ENCODE data around the gene OGFOD3. TPM values are rescaled to one million over a fixed set of nuclear protein-coding genes. Genes with fewer than 3 reads are reported as not detected.

The OGFOD3 gene
- total RNA-seq, 1 donor from 2014 or later, result 35.6 TPM

DNA sequence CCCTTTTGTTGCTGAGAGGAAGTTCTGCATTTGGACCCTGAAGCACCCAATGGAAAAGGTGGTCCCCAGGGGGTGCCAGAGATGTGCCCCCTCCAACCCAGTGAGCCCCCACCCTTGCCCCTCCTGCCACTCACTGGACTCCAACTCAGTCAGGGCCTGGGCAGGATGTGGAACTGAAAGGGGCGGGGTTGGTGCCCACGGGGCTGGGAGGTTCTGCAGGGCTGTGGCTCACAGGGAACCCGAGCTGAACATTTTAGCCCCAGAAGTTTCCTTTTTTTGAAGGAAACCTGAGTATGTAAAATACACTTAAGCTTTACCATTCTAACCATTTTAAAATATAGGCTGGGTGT lies 15.8 kb upstream of the OGFOD3 start:
- TF ChIP-seq, protein P1, sequence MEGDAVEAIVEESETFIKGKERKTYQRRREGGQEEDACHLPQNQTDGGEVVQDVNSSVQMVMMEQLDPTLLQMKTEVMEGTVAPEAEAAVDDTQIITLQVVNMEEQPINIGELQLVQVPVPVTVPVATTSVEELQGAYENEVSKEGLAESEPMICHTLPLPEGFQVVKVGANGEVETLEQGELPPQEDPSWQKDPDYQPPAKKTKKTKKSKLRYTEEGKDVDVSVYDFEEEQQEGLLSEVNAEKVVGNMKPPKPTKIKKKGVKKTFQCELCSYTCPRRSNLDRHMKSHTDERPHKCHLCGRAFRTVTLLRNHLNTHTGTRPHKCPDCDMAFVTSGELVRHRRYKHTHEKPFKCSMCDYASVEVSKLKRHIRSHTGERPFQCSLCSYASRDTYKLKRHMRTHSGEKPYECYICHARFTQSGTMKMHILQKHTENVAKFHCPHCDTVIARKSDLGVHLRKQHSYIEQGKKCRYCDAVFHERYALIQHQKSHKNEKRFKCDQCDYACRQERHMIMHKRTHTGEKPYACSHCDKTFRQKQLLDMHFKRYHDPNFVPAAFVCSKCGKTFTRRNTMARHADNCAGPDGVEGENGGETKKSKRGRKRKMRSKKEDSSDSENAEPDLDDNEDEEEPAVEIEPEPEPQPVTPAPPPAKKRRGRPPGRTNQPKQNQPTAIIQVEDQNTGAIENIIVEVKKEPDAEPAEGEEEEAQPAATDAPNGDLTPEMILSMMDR (conservative IDR thresholded peaks at IDR 0.05), result no peak
- Mint-ChIP-seq H3K27me3 (ENCODE audit: low read depth) (no peaks in the 10 kb centered on the region), H3K9me3 (no peaks in the 10 kb centered on the region), H3K36me3 (ENCODE audit: low read depth) (no peaks in the 10 kb centered on the region), H3K4me1 (no peaks in the 10 kb centered on the region), H3K27ac (ENCODE audit: unreplicated experiment) (no peak overlapping the region), H3K4me3 (no peak overlapping the region)
- no peak for DNase-seq (ENCODE audit: low read depth, low spot score)

DNA sequence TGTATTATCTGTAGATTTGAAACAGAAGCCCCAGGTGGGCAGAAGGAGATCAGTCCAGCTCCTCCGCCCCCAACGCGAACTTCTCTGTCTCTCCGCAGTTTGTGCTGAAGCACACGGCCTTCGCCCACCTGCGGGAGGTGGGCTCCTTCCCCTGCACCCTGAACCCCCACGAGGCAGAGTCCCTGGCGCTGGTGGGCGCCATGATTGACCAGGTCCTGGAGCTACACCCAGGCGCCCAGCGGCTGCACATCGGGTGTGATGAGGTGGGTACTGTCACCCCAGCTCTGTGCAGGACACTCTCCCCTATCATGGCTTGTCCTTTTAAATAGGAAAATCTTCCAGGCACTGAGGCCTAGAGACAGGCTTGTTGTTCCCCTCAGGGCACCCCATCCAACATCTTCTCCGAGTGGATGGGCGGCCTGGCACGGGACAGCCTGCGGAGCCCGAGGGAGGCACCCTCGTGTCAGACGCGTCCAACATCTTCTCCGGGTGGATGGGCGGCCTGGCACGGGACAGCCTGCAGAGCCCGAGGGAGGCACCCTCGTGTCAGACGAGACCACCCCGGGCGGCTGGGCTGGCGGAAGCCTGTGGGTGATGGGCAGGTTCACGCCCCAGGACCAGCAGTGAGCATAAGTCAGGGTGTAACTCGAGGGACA lies 15.3 kb upstream of the OGFOD3 start:
- Mint-ChIP-seq H3K4me3 (no peak overlapping the region), H3K4me1 (no peaks in the 10 kb centered on the region), H3K36me3 (ENCODE audit: low read depth) (no peaks in the 10 kb centered on the region), H3K9me3 (no peaks in the 10 kb centered on the region), H3K27me3 (ENCODE audit: low read depth) (no peaks in the 10 kb centered on the region), H3K27ac (ENCODE audit: unreplicated experiment) (no peak overlapping the region)
- DNase-seq (ENCODE audit: low read depth, low spot score), result no peak
- TF ChIP-seq, protein P1 (conservative IDR thresholded peaks at IDR 0.05), result no peak

DNA sequence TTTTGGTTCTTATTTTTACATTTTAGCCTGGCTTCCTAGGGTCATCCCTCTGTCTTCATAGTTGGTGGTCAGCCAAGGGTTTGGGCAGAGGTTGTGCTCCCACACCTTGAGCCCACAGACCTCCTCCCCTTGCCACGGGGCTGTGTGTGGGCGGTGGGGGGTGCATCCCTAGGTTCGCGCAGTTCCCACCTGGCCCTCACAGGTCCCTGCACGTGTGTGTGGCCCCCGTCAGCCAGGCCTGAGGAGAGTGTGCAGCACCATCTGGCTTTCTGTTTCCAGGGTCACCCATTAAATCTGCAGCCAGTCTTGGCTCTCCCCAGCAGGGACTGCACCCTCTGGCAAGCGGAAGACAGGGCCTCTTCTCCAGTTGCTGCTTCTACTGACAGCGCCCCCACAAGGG lies 13.6 kb upstream of the OGFOD3 start:
- DNase-seq (ENCODE audit: low read depth, low spot score), result no peak
- TF ChIP-seq, protein P1 (conservative IDR thresholded peaks at IDR 0.05), result no peak
- peaks cover 3% of the 10 kb centered on the region for H3K9me3 Mint-ChIP-seq
- no peak overlapping the region for H3K4me3 Mint-ChIP-seq
- no peaks in the 10 kb centered on the region for H3K4me1 Mint-ChIP-seq
- peaks cover 4% of the 10 kb centered on the region for H3K36me3 Mint-ChIP-seq (ENCODE audit: low read depth)
- H3K27me3 Mint-ChIP-seq (ENCODE audit: low read depth), result no peaks in the 10 kb centered on the region
- H3K27ac Mint-ChIP-seq (ENCODE audit: unreplicated experiment), result no peak overlapping the region

DNA sequence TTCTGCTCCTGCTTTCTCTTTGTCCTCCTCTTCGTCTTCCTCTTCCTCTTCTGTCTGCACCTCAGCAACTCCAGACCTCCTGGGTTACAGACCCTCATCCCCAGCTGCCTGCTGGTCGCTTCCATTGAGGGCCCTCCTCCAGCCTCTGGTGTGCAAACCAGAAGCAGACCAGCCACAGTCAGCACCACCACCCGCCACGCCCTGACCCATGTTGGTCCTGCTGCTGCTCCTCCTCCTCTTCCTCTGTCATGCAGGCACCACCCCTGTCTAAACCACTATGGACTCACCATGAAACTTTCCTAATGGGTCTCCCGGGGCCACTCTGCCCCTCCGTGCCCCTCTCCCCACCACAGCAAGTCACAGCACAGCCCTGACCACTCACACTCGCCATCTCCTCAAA lies 11.4 kb upstream of the OGFOD3 start:
- Mint-ChIP-seq H3K4me1 (no peaks in the 10 kb centered on the region), H3K9me3 (peaks cover 3% of the 10 kb centered on the region), H3K27me3 (ENCODE audit: low read depth) (no peaks in the 10 kb centered on the region), H3K36me3 (ENCODE audit: low read depth) (peaks cover 4% of the 10 kb centered on the region), H3K4me3 (no peak overlapping the region), H3K27ac (ENCODE audit: unreplicated experiment) (peak overlapping the region; percentile 81)
- no peak for DNase-seq (ENCODE audit: low read depth, low spot score)
- TF ChIP-seq, protein P1 (conservative IDR thresholded peaks at IDR 0.05), result no peak

DNA sequence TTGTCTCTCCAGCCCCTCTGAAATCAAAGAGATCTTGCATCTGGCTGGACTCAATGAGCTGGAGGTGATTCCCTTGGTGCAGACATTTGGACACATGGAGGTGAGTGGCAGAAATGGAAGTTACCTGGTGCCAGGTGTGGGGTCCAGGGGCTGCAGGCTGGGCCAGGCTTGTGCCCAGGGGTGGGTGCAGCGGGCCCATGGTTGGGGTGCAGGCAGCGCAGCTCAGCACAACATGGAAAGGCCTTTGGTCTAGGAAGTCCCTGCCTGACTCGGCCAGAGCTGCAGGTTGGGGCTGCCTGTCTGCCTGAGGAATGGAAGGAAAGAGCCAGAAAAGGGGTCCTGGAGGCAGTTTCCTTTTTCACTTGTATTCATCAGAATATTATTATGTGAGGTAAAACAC lies 10.2 kb upstream of the OGFOD3 start:
- Mint-ChIP-seq H3K36me3 (ENCODE audit: low read depth) (peaks cover 4% of the 10 kb centered on the region), H3K9me3 (peaks cover 3% of the 10 kb centered on the region), H3K27me3 (ENCODE audit: low read depth) (no peaks in the 10 kb centered on the region), H3K4me1 (peaks cover 4% of the 10 kb centered on the region), H3K27ac (ENCODE audit: unreplicated experiment) (no peak overlapping the region), H3K4me3 (no peak overlapping the region)
- TF ChIP-seq, protein P1 (conservative IDR thresholded peaks at IDR 0.05), result no peak
- DNase-seq (ENCODE audit: low read depth, low spot score), result no peak

DNA sequence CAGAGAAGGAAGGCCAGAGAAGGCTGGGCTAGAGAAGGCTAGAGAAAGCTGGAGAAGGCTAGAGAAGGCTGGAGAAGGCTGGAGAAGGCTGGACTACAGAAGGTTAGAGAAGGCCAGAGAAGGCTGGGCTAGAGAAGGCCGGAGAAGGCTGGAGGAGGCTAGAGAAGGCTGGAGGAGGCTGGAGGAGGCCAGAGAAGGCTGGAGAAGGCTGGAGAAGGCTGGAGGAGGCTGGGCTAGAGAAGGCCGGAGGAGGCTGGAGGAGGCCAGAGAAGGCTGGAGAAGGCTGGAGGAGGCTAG lies 6.4 kb upstream of the OGFOD3 start:
- peak overlapping the region; percentile 14 for H3K4me3 Mint-ChIP-seq
- H3K27ac Mint-ChIP-seq (ENCODE audit: unreplicated experiment), result no peak overlapping the region
- peaks cover 28% of the 10 kb centered on the region for H3K36me3 Mint-ChIP-seq (ENCODE audit: low read depth)
- no peaks in the 10 kb centered on the region for H3K27me3 Mint-ChIP-seq (ENCODE audit: low read depth)
- TF ChIP-seq, protein P1 (conservative IDR thresholded peaks at IDR 0.05), result no peak
- H3K4me1 Mint-ChIP-seq, result peaks cover 4% of the 10 kb centered on the region
- no peak for DNase-seq (ENCODE audit: low read depth, low spot score)
- peaks cover 6% of the 10 kb centered on the region for H3K9me3 Mint-ChIP-seq
